Ovary (tissue), 9 donors: Measurements from ENCODE around the gene ARHGAP27. TPM values are rescaled to one million over a fixed set of nuclear protein-coding genes. Genes with fewer than 3 reads are reported as not detected.

Experiments used
- DNase-seq, 5 donors: peaks; one replicate each; pipeline ENCODE4 v3.0.0-alpha.2; 2019 to 2020
- H3K27ac ChIP-seq, 2 donors: fragments of 200-600 bp; one replicate each; pipeline versions ENCODE4 v1.5.1 to v1.8.0; 2019 to 2022
- H3K27me3 ChIP-seq: fragments of 200-600 bp; one replicate; pipeline ENCODE4 v1.8.0; 2022
- H3K36me3 ChIP-seq: fragments of 200-600 bp; sonication (generic); one replicate; pipeline ENCODE4 v1.5.1; 2019
- H3K4me1 ChIP-seq: one replicate; pipeline ENCODE4 v1.8.1; 2013; ENCODE audit warnings: mild to moderate bottlenecking, moderate library complexity; ENCODE audit not compliant: insufficient read depth
- H3K4me3 ChIP-seq: fragments of 200-600 bp; sonication (generic); one replicate; pipeline ENCODE4 v1.5.1; 2017
- H3K9me3 ChIP-seq, 2 donors: fragments of 200-600 bp in 1 of 2; sonication (generic) in 1 of 2; one replicate each; pipeline versions ENCODE4 v1.5.1 to v1.8.1; 2013 to 2019; ENCODE audit warnings: mild to moderate bottlenecking in 1 of 2, moderate library complexity in 1 of 2
- CTCF ChIP-seq, 3 donors: fragments of 450-650 bp in 2 of 3; fragments of 200-600 bp in 1 of 3; IDR thresholded peaks; one replicate each; pipeline versions ENCODE4 v1.5.1 to v1.8.0; 2016 to 2022; ENCODE audit warnings: antibody characterized with exemption in 3 of 3, mild to moderate bottlenecking in 1 of 3
- EP300 ChIP-seq: sonication (generic); formaldehyde crosslinking; IDR thresholded peaks from one replicate; pipeline ENCODE4 v1.6.1; 2017; ENCODE audit warnings: antibody characterized with exemption
- POLR2A ChIP-seq: fragments of 450-650 bp; IDR thresholded peaks from one replicate; pipeline ENCODE4 v1.6.1; 2017; ENCODE audit warnings: antibody characterized with exemption, mild to moderate bottlenecking, moderate library complexity
- WGBS, 3 donors: extraction: QIAGEN DNeasy Blood & Tissue Kit in 1 of 3; methylation state at CpG; one replicate each; pipeline versions ENCODE4 v1.1.5 to v1.1.7; 2013 to 2017; 5-methylcytosine and 5-hydroxymethylcytosine counted together
- intact Hi-C, 4 donors: fragments of 100-400 bp; cut with DNase I; formaldehyde crosslinking; loops; one replicate each; pipeline versions ENCODE4 v1.11.0 to v1.15.1; 2022 to 2023
- polyA plus RNA-seq, 2 donors: library from polyadenylated mRNA; stranded (reverse); fragments of 200-250 nt in 1 of 2; fragments of 350-450 nt in 1 of 2; fragmentation: Illumina TruSeq in 1 of 2; extraction: RNeasy Lipid Tissue Mini Kit (QIAGEN cat#74804) in 1 of 2; gene quantifications; one replicate each; pipeline ENCODE4 v1.2.3, GENCODE V29; 2013 to 2014
- total RNA-seq, 7 donors: library from RNA; depleted of rRNA in 2 of 7; stranded (reverse); fragments of >200 nt in 2 of 7; fragmentation: NEBNext Ultra II Directional in 3 of 7; extraction: Animal tissue kit (Norgen Biotek cat#: 25700) in 3 of 7; gene quantifications; one replicate each; pipeline versions ENCODE4 v1.1.0 to v1.2.4, GENCODE V29; 2016 to 2023
- donor health status: DM: no; HTN: no; CAD: no; lungs with moderate emphysema.
- donor health status: DM: no; HTN: no; CAD: no.
- donor health status: Bipolar disorder and iron deficiency.
- donor health status: DM: yes; HTN: yes; CAD: no.
- donor health status: DM: no; HTN: no; CAD: no.
- donor health status: DM: yes; HTN: yes; CAD: no.

Gene ARHGAP27
- total and polyA plus RNA-seq, 9 donors: 3.7 to 41.7 (median 8.7) TPM

DNA sequence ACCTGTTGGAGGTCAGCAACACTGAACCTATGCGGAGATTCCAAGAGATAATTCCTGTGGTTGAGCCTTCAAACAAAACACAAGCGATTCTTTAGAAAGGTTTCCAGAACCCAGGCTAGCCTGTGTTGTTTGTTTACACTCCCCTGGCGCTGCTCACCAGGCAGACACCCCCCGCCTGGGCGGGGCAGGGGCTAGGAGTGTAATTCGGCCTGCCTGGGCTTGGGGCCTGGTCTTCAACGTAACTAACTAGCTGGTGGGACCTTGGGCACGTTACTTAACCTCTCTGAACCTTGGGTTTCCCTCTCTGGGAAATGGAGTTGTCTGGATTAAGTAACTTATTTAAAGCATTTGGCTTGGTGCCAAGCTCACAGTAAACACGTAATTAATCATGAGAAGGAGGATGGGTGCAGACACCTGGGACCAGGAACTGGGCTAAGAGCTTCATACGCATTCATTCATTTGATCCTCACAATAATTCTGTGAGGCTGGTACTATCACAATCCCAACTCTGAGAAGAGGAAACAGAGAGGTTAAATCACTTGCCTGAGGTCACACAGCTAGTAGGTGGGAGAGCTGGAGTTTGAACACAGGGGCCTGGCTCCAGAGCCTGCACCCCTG is 7.6 kb upstream of the ARHGAP27 start:
- no peak for DNase-seq
- intact Hi-C loops: no loop called here
- Histone ChIP-seq H3K9me3 (no peaks in the 10 kb centered on the region), H3K4me3 (no peak overlapping the region), H3K27ac (no peak overlapping the region), H3K27me3 (no peaks in the 10 kb centered on the region), H3K36me3 (no peaks in the 10 kb centered on the region), H3K4me1 (no peaks in the 10 kb centered on the region)
- 58 to 68% (median 64%) methylated on average over 10 of the region's 10 CpGs for WGBS, 3 donors
- TF ChIP-seq EP300 (no peak), POLR2A (no peak), CTCF (IDR thresholded peaks at IDR 0.05) (no peak)

GRCh38 chr17:45438931-45439610 is 6.4 kb upstream of the ARHGAP27 start:
- 90 to 93% (median 91%) methylated on average over 11 of the region's 11 CpGs for WGBS, 3 donors
- no peaks in the 10 kb centered on the region for H3K9me3 ChIP-seq
- intact Hi-C loops: no loop called here
- no peaks in the 10 kb centered on the region for H3K27me3 ChIP-seq
- no peak overlapping the region for H3K4me3 ChIP-seq
- DNase-seq: no peak
- TF ChIP-seq CTCF (IDR thresholded peaks at IDR 0.05) (no peak), EP300 (no peak), POLR2A (no peak)
- H3K27ac ChIP-seq: no peak overlapping the region
- no peaks in the 10 kb centered on the region for H3K4me1 ChIP-seq
- H3K36me3 ChIP-seq: no peaks in the 10 kb centered on the region

DNA sequence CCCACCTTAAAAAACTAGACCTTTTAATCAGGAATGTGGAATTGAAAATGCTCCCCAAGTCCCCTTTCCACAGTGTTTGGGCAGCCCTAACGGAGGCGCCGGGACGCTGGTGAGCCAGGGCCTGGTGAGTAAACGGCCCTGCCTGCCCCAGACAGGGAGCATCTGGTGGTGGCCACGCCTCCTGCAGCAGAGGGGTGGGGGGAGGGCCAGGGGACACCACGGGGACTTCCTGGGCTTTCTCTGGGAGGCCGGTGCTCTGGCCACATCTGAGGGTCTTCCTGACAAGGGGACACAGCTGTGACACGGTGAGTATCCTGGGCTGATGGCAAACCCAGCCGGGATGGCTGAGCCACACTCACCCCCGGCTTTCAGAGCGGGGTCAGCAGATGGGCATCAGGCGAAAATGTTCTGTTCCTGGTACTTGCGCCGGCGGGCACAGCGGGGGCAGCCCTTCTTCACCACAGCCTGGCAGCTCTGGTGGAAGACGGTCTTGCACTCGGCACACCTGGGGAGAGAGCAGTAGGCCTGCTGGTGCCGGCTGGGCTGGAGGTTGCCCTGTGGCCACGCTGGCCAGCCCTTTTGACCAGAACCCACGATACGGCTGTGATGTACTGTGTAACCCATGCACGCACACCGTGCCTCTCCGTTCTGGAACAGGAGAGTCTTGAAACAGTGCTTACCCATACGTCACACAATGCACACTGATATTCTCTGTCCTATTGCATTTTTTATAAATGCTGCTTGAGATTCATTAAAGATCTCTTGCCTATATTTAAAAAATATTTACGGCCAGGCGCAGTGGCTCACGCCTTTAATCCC is 5.0 kb upstream of the ARHGAP27 start:
- H3K4me1 ChIP-seq: peaks cover 3% of the 10 kb centered on the region
- H3K27me3 ChIP-seq: no peaks in the 10 kb centered on the region
- H3K4me3 ChIP-seq: no peak overlapping the region
- DNase-seq: no peak
- intact Hi-C loops: no loop called here
- TF ChIP-seq CTCF (IDR thresholded peaks at IDR 0.05) (no peak), POLR2A (no peak), EP300 (no peak)
- H3K36me3 ChIP-seq: no peaks in the 10 kb centered on the region
- 82 to 86% (median 83%) methylated on average over 29 to 30 of the region's 30 CpGs for WGBS, 3 donors
- H3K9me3 ChIP-seq: no peaks in the 10 kb centered on the region
- no peak overlapping the region for H3K27ac ChIP-seq

GRCh38 chr17:45436625-45437464 is 4.2 kb upstream of the ARHGAP27 start:
- intact Hi-C loops: no loop called here
- H3K27ac ChIP-seq: no peak overlapping the region
- peaks cover 4% of the 10 kb centered on the region for H3K4me1 ChIP-seq
- H3K4me3 ChIP-seq: no peak overlapping the region
- H3K27me3 ChIP-seq: no peaks in the 10 kb centered on the region
- no peak for TF ChIP-seq EP300
- TF ChIP-seq CTCF (IDR thresholded peaks at IDR 0.05): no peak
- TF ChIP-seq POLR2A: no peak
- no peaks in the 10 kb centered on the region for H3K9me3 ChIP-seq
- H3K36me3 ChIP-seq: no peaks in the 10 kb centered on the region
- no peak for DNase-seq
- WGBS, 3 donors: 87 to 94% (median 92%) methylated on average over 23 of the region's 23 CpGs
